ENCODE results near the gene ACTR10. TPM values are rescaled to one million over a fixed set of nuclear protein-coding genes. Genes with fewer than 3 reads are reported as not detected.
A peak's percentile ranks its signal among the peaks of the same experiment; 100 is the strongest.
"Not testable (repeated sequence)": the region's sequence is repeated elsewhere in the genome, so short reads cannot be mapped to it uniquely, and the experiment has no call there.

ACTR10 gene
- total RNA-seq, 1 donor from 2014 or later: 61.2 TPM

- DNase-seq (ENCODE audit: low spot score): no peak
Observed at GRCh38 chr14:58215191-58215914, 15.4 kb downstream of the ACTR10 start.

- DNase-seq (ENCODE audit: low spot score): no peak
Observed at GRCh38 chr14:58216544-58216943, 16.6 kb downstream of the ACTR10 start.

- DNase-seq (ENCODE audit: low spot score): no peak
Observed at GRCh38 chr14:58227096-58227819, 27.3 kb downstream of the ACTR10 start.

- peak; percentile 70 for DNase-seq (ENCODE audit: low spot score)
Observed at GRCh38 chr14:58238252-58239243, 38.6 kb downstream of the ACTR10 start.

- peak; percentile 87 for DNase-seq (ENCODE audit: low spot score)
Observed at GRCh38 chr14:58239244-58240195, 39.6 kb downstream of the ACTR10 start.

GRCh38 chr14:58243790-58244555, 44.0 kb downstream of the ACTR10 start:
- peak; percentile 26 for DNase-seq (ENCODE audit: low spot score)

- peak; percentile 99 for DNase-seq (ENCODE audit: low spot score)
Observed at GRCh38 chr14:58244556-58245387, 44.8 kb downstream of the ACTR10 start, which contains the start of gene PSMA3. PSMA3 (plus strand) TSS chr14:58244843; CDS start chr14:58244921, 78 bp downstream.

GRCh38 chr14:58245562-58245961, 45.6 kb downstream of the ACTR10 start:
- DNase-seq (ENCODE audit: low spot score): peak; percentile 9

- DNase-seq (ENCODE audit: low spot score): no peak
Observed at GRCh38 chr14:58249611-58250010, 49.7 kb downstream of the ACTR10 start.

- no peak for DNase-seq (ENCODE audit: low spot score)
Observed at GRCh38 chr14:58258156-58258555, 58.2 kb downstream of the ACTR10 start.

- DNase-seq (ENCODE audit: low spot score): not testable (repeated sequence)
Observed at GRCh38 chr14:58262005-58262404, 62.1 kb downstream of the ACTR10 start.

GRCh38 chr14:58265401-58265800, 65.5 kb downstream of the ACTR10 start:
- no peak for DNase-seq (ENCODE audit: low spot score)

GRCh38 chr14:58270628-58271027, 70.7 kb downstream of the ACTR10 start:
- DNase-seq (ENCODE audit: low spot score): no peak

GRCh38 chr14:58272588-58273372, 72.8 kb downstream of the ACTR10 start:
- no peak for DNase-seq (ENCODE audit: low spot score)

GRCh38 chr14:58274881-58275280, 74.9 kb downstream of the ACTR10 start:
- DNase-seq (ENCODE audit: low spot score): no peak

GRCh38 chr14:58275527-58276190, 75.7 kb downstream of the ACTR10 start:
- no peak for DNase-seq (ENCODE audit: low spot score)

GRCh38 chr14:58276208-58276607, 76.3 kb downstream of the ACTR10 start:
- no peak for DNase-seq (ENCODE audit: low spot score)
